Dendritic cell treated with granulocyte-macrophage colony-stimulating factor and Interleukin-4, amounts not matched to agents 40 ng/mL and 50 ng/mL, for 4 days (primary cell): ENCODE data around the gene SRGAP1.
"Not testable (repeated sequence)": the region's sequence is repeated elsewhere in the genome, so short reads cannot be mapped to it uniquely, and the experiment has no call there.

Source experiments
- H3K27ac Mint-ChIP-seq: one replicate; pipeline ENCODE4 v1.8.0; 2022; ENCODE audit warnings: mild to moderate bottlenecking, mixed read lengths
- H3K27me3 Mint-ChIP-seq: one replicate; pipeline ENCODE4 v1.8.0; 2022; ENCODE audit warnings: mild to moderate bottlenecking, mixed read lengths
- H3K36me3 Mint-ChIP-seq: one replicate; pipeline ENCODE4 v1.8.0; 2022; ENCODE audit warnings: low read depth, mixed read lengths
- H3K4me1 Mint-ChIP-seq: one replicate; pipeline ENCODE4 v1.8.0; 2022; ENCODE audit warnings: low read depth, mixed read lengths
- H3K4me3 Mint-ChIP-seq: one replicate; pipeline ENCODE4 v1.8.0; 2022; ENCODE audit warnings: mild to moderate bottlenecking, moderate library complexity, mixed read lengths
- H3K9me3 Mint-ChIP-seq: one replicate; pipeline ENCODE4 v1.8.0; 2022; ENCODE audit warnings: mixed read lengths
- intact Hi-C: fragments of 100-400 bp; cut with micrococcal nuclease; formaldehyde crosslinking; loops from one replicate; pipeline ENCODE4 v1.15.0; 2022

SRGAP1 gene

DNA sequence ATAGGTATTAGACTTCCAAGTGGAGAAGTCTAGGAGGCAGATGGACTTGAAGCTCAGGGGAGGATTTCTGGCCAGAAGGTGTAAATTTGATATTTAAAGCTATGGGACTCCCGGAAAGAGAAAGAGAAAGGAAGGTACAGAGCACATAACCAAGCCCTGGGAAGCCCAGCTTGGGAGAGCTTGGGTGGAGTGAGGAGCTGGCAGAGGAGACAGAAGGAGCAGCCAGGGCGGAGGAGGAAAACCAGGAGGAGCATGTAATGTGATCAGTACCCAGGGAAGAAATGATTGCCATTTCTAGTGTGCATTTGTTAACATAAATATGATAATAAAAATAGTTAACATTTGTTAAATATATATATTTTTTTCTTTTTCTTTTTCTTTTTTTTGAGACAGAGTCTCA is 310.2 kb downstream of the SRGAP1 start:
- H3K27ac Mint-ChIP-seq = no peak overlapping the region
- no peaks in the 10 kb centered on the region for H3K36me3 Mint-ChIP-seq
- H3K27me3 Mint-ChIP-seq = no peaks in the 10 kb centered on the region
- peaks cover 10% of the 10 kb centered on the region for H3K4me1 Mint-ChIP-seq
- intact Hi-C loops = no loop called here
- no peak overlapping the region for H3K4me3 Mint-ChIP-seq
- no peaks in the 10 kb centered on the region for H3K9me3 Mint-ChIP-seq

- Mint-ChIP-seq H3K4me1 (peaks cover 19% of the 10 kb centered on the region), H3K9me3 (no peaks in the 10 kb centered on the region), H3K27me3 (no peaks in the 10 kb centered on the region), H3K36me3 (no peaks in the 10 kb centered on the region), H3K4me3 (no peak overlapping the region), H3K27ac (no peak overlapping the region)
- intact Hi-C loops = no loop called here
These were observed 312.6 kb downstream of the SRGAP1 start for GRCh38 chr12:64157110-64157509.

- intact Hi-C loops = no loop called here
- Mint-ChIP-seq H3K4me1 (peaks cover 22% of the 10 kb centered on the region), H3K27me3 (peaks cover 3% of the 10 kb centered on the region), H3K36me3 (no peaks in the 10 kb centered on the region), H3K27ac (no peak overlapping the region), H3K4me3 (no peak overlapping the region), H3K9me3 (no peaks in the 10 kb centered on the region)
These were observed 315.7 kb downstream of the SRGAP1 start for GRCh38 chr12:64160021-64160710.

DNA sequence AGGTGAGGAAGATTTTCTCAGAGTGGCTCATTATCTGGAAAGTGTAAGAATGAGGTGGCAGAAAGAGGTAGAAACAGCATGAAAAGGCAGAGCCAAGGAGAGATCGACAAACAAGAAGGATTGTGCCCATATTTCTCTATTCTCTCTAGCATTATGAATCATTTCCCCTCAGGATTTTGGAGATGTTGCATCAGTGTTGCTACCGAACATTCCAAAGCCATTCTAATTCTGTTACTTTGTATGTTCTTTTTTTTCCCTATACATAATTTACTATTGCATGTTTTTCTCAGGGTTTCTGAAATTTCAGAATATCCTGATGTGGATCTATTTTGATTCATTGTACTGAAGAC is 316.2 kb downstream of the SRGAP1 start:
- no peak overlapping the region for H3K4me3 Mint-ChIP-seq
- no peak overlapping the region for H3K27ac Mint-ChIP-seq
- H3K9me3 Mint-ChIP-seq = peaks cover 3% of the 10 kb centered on the region
- H3K27me3 Mint-ChIP-seq = peaks cover 3% of the 10 kb centered on the region
- intact Hi-C loops = no loop called here
- H3K36me3 Mint-ChIP-seq = no peaks in the 10 kb centered on the region
- peaks cover 22% of the 10 kb centered on the region for H3K4me1 Mint-ChIP-seq

DNA sequence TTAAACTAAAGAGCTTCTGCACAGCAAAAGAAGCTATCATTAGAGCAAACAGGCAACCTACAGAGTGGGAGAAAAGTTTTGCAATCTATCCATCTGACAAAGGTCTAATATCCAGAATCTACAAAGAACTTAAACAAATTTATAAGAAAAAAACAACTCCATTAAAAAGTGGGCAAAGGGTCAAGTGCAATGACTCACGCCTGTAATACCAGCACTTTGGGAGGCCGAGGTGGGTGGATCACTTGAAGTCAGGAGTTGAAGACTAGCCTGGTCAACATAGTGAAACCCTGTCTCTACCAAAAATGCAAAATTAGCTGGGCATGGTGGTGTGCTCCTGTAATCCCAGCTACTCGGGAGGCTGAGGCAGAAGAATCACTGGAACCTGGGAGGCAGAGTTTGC is 322.1 kb downstream of the SRGAP1 start:
- H3K4me3 Mint-ChIP-seq, H3K36me3 Mint-ChIP-seq, H3K27ac Mint-ChIP-seq, intact Hi-C loops, H3K27me3 Mint-ChIP-seq, H3K4me1 Mint-ChIP-seq: not testable (repeated sequence)
- H3K9me3 Mint-ChIP-seq = peaks cover 10% of the 10 kb centered on the region

DNA sequence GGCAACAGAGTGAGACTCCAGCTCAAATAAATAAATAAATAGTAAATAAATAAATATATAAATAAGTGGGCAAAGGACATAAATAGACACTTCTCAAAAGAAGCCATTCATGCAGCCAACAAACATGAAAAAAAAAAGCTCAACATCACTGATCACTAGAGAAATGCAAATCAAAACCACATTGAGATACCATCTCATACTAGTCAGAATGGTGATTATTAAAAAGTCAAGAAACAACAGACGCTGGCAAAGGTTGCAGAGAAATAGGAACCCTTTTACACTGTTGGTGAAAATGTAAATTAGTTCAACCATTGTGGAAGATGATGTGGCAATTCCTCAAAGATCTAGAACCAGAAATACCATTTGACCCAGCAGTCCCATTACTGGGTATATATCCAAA is 322.5 kb downstream of the SRGAP1 start:
- H3K4me1 Mint-ChIP-seq, H3K36me3 Mint-ChIP-seq, H3K27ac Mint-ChIP-seq, intact Hi-C loops, H3K27me3 Mint-ChIP-seq, H3K4me3 Mint-ChIP-seq: not testable (repeated sequence)
- peaks cover 10% of the 10 kb centered on the region for H3K9me3 Mint-ChIP-seq

DNA sequence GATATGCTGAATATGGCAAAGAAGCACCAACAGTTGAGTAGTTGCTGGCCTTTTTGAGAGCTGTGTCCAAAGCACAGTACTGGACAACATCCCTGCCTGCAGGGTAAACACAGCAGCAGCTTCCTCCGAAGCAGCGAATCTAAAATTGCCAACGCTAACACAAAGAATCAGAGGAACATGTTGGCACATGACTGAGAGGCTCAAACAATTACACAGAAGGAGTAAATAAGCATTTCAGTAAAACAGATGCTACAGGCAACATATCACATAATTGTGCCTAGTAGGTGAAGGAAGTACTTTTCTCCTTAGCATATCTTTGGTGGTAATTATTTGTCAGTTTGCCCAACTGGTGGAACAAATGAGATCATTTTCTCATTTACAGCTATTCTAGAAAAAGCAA is 325.5 kb downstream of the SRGAP1 start:
- Mint-ChIP-seq H3K4me3 (no peak overlapping the region), H3K9me3 (peaks cover 10% of the 10 kb centered on the region), H3K27me3 (no peaks in the 10 kb centered on the region), H3K36me3 (no peaks in the 10 kb centered on the region), H3K27ac (no peak overlapping the region), H3K4me1 (no peaks in the 10 kb centered on the region)
- intact Hi-C loops = no loop called here

DNA sequence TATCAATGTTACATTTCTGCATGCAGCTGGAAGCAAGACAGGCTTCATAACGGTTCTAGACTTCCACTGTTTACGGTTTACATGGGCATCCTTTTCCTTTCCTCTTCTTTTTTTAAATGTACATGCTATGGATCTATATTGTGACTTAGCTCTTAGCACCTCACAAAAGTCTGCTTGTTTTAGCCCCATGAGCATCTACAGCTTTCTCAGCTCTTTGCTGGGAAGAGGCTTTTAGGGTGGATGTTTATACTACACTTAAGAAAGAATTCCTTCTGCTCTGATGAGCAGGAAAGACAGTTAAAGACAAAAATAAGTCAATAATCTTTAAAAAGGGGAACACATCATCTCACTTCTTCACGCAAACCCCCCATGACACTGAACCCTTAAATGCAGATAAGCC is 326.2 kb downstream of the SRGAP1 start:
- peaks cover 7% of the 10 kb centered on the region for H3K9me3 Mint-ChIP-seq
- no peak overlapping the region for H3K4me3 Mint-ChIP-seq
- intact Hi-C loops = no loop called here

DNA sequence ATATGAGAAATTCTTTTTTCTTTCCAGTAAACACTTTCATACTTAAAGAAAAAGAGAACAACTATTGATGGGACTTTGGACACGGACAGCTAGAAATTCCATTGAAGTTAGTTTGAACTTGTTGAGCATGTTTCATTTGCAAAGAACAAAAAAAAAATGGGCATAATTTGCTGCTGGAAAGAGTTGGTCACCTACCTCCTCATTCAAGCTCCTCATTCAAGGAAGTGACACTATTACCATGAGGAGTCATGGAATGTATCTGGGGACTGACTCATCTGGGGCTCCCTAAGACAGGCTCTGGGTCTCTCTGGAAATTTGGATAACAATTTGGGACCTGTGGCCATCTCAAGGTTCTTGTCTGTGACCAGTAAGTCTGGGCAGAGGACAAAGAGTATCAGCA is 327.2 kb downstream of the SRGAP1 start:
- no peaks in the 10 kb centered on the region for H3K27me3 Mint-ChIP-seq
- H3K36me3 Mint-ChIP-seq = no peaks in the 10 kb centered on the region
- intact Hi-C loops = no loop called here
- H3K9me3 Mint-ChIP-seq = no peaks in the 10 kb centered on the region
- no peak overlapping the region for H3K4me3 Mint-ChIP-seq
- no peaks in the 10 kb centered on the region for H3K4me1 Mint-ChIP-seq
- no peak overlapping the region for H3K27ac Mint-ChIP-seq

More for the DNA sequence above, 326.2 kb downstream of the SRGAP1 start:
- H3K27me3 Mint-ChIP-seq = no peaks in the 10 kb centered on the region
- H3K36me3 Mint-ChIP-seq = no peaks in the 10 kb centered on the region
- H3K4me1 Mint-ChIP-seq = no peaks in the 10 kb centered on the region
- H3K27ac Mint-ChIP-seq = no peak overlapping the region

GRCh38 chr12:64172143-64172970 is 327.9 kb downstream of the SRGAP1 start:
- Mint-ChIP-seq H3K9me3 (no peaks in the 10 kb centered on the region), H3K4me3 (no peak overlapping the region), H3K4me1 (no peaks in the 10 kb centered on the region), H3K36me3 (no peaks in the 10 kb centered on the region), H3K27me3 (no peaks in the 10 kb centered on the region), H3K27ac (no peak overlapping the region)
- intact Hi-C loops = no loop called here

DNA sequence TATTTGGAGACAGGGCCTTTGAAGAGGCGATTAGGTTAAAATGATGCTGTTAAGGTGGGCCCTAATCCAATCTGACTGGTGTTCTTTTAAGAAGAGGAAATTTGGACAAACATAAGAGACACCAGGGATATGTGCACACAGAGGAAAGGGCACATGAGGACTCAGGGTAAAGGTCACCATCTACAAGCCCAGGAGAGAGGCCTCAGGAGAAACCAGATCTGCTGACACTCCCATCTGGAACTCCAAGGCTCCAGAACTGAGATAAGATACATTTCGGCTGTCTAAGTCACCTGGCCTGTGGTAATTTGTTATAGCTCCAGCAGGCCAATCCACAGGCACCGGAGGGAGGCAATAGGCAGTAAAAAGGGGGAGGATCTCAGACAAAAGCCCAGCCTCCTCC is 329.0 kb downstream of the SRGAP1 start:
- Mint-ChIP-seq H3K27ac (no peak overlapping the region), H3K36me3 (no peaks in the 10 kb centered on the region), H3K27me3 (no peaks in the 10 kb centered on the region), H3K9me3 (no peaks in the 10 kb centered on the region), H3K4me3 (no peak overlapping the region), H3K4me1 (peaks cover 2% of the 10 kb centered on the region)
- intact Hi-C loops = no loop called here

DNA sequence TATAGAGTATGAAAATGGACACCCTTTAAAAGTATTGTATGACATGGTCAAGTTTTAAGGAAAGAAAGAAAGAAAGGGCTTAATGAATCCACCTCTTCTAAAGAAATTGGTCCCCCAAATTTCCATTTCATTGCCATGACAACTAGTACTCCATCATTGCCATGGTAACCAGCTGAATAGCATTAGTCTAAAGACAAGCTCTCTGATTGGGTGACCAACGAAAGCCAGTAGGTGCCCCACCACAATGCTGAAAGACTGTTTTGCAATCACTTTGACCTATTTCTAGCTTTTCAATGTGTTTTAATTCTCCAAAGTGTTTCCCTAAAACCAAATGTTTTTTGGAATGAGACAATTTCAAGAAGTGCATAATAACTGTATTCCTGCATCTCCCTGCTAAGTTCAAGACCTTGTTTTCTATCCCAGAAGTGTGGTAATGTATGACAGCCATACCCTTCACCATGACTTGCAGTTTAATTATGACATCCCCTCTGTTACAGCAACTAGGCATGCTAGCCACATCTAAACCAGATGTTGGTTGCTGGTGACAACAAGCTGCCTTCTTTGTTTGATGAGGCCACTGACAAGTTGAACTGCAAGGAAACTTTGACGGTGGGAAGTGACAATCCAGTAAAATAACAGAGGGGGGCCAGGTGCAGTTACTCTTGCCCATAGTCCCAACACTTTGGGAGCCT is 330.9 kb downstream of the SRGAP1 start:
- Mint-ChIP-seq H3K4me3 (no peak overlapping the region), H3K36me3 (no peaks in the 10 kb centered on the region), H3K27ac (no peak overlapping the region), H3K4me1 (peaks cover 5% of the 10 kb centered on the region), H3K27me3 (no peaks in the 10 kb centered on the region), H3K9me3 (no peaks in the 10 kb centered on the region)
- intact Hi-C loops = no loop called here

GRCh38 chr12:64177001-64177400 is 332.5 kb downstream of the SRGAP1 start:
- H3K4me1 Mint-ChIP-seq = peaks cover 19% of the 10 kb centered on the region
- no peaks in the 10 kb centered on the region for H3K36me3 Mint-ChIP-seq
- H3K27ac Mint-ChIP-seq = no peak overlapping the region
- no peak overlapping the region for H3K4me3 Mint-ChIP-seq
- intact Hi-C loops = no loop called here
- no peaks in the 10 kb centered on the region for H3K9me3 Mint-ChIP-seq
- H3K27me3 Mint-ChIP-seq = peaks cover 4% of the 10 kb centered on the region

DNA sequence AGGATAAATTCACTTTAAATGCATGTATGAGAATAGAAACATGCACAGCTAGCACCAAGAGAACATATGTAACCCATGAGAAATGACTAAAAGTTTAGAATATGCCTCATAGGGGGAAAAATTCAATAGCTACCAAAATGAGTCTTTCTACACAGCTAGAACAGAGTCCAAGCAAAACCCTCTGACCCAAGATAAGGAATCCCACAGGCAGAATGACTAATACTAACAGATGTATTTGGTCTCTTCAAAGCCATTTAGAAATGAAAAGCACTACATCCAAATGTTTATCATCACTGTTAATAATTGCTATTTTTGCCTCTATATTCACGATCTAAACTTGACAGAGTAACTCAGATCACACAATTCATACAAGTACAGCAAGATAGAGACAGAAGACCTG is 333.6 kb downstream of the SRGAP1 start:
- intact Hi-C loops = no loop called here
- no peak overlapping the region for H3K27ac Mint-ChIP-seq
- no peaks in the 10 kb centered on the region for H3K36me3 Mint-ChIP-seq
- H3K9me3 Mint-ChIP-seq = no peaks in the 10 kb centered on the region
- H3K4me3 Mint-ChIP-seq = no peak overlapping the region
- peaks cover 24% of the 10 kb centered on the region for H3K4me1 Mint-ChIP-seq
- peaks cover 4% of the 10 kb centered on the region for H3K27me3 Mint-ChIP-seq
